Thymus (tissue), 11 donors: ENCODE results near the gene PHC2. TPM values are rescaled to one million over a fixed set of nuclear protein-coding genes. Genes with fewer than 3 reads are reported as not detected.

ENCODE experiments used
- DNase-seq, 9 donors: peaks; one replicate each; pipeline ENCODE4 v3.0.0-alpha.2; 2013; ENCODE audit warnings: low spot score in 9 of 9, low read depth in 6 of 9, missing footprints in 1 of 9
- H3K27ac ChIP-seq, 2 donors: one replicate each; pipeline ENCODE4 v1.5.1; 2013; ENCODE audit warnings: control low read depth in 1 of 2, low read depth in 1 of 2, low read length in 1 of 2, mild to moderate bottlenecking in 1 of 2, moderate library complexity in 1 of 2
- H3K27me3 ChIP-seq, 2 donors: one replicate each; pipeline ENCODE4 v1.5.1; 2013; ENCODE audit warnings: low read length in 1 of 2; ENCODE audit not compliant: control insufficient read depth in 2 of 2, insufficient read depth in 1 of 2
- H3K36me3 ChIP-seq, 2 donors: one replicate each; pipeline ENCODE4 v1.5.1; 2013; ENCODE audit warnings: low read length in 1 of 2, mild to moderate bottlenecking in 1 of 2, moderate library complexity in 1 of 2; ENCODE audit not compliant: control insufficient read depth in 2 of 2, insufficient read depth in 2 of 2
- H3K4me1 ChIP-seq, 2 donors: one replicate each; pipeline ENCODE4 v1.5.1; 2013; ENCODE audit warnings: low read length in 2 of 2; ENCODE audit not compliant: control insufficient read depth in 2 of 2, insufficient read depth in 2 of 2
- H3K4me3 ChIP-seq, 2 donors: one replicate each; pipeline ENCODE4 v1.5.1; 2013; ENCODE audit warnings: low read length in 2 of 2, control low read depth in 1 of 2, mild to moderate bottlenecking in 1 of 2
- H3K9me3 ChIP-seq, 2 donors: one replicate each; pipeline ENCODE4 v1.5.1; 2013; ENCODE audit warnings: low read length in 1 of 2, mild to moderate bottlenecking in 1 of 2; ENCODE audit not compliant: control insufficient read depth in 2 of 2, insufficient read depth in 1 of 2
- WGBS: extraction: QIAGEN DNeasy Blood & Tissue Kit; methylation state at CpG from one replicate; pipeline ENCODE4 v1.1.7; 2013; 5-methylcytosine and 5-hydroxymethylcytosine counted together
- polyA plus RNA-seq: library from polyadenylated mRNA; stranded (reverse); fragments of 200-250 nt; gene quantifications from one replicate; pipeline ENCODE4 v1.2.3, GENCODE V29; 2013
- total RNA-seq: library from RNA; stranded (reverse); fragments of 120-200 nt; gene quantifications from one replicate; pipeline ENCODE4 v1.2.4, GENCODE V29; 2013
- donor health status: healthy.

The PHC2 gene
- total and polyA plus RNA-seq, 2 donors, result 35.0 to 79.0 TPM

DNA sequence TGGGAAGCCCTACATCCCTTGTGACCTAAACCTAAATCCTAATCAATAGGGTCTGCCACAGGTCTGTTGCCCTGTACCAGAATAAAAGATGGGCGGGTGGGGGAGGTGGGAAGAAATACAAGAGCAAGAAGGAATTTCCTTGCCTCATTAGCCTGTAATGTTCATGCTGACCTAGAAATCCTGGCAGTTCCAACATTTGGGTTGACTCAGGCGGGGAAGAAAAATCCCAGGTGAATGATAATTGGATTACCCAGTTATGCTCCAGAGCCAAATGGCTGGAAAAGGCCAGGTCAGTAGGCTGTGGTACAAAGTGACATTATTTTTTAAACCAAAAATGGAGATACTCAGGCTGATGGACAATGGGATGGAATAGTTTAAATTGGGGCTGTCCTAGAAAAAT, 82.7 kb downstream of the PHC2 start:
- peaks cover 3 to 4% of the 10 kb centered on the region in 2 donors for H3K36me3 ChIP-seq
- H3K9me3 ChIP-seq, result no peaks in the 10 kb centered on the region
- H3K4me3 ChIP-seq, result peak overlapping the region; percentile 65 to 88
- H3K4me1 ChIP-seq, result peaks cover 28 to 30% of the 10 kb centered on the region in 2 donors
- WGBS, result 94% methylated on average over 2 of the region's 2 CpGs
- H3K27me3 ChIP-seq, result no peaks in the 10 kb centered on the region
- no peak for DNase-seq
- peak overlapping the region in 1 of 2 donors; percentile 71 for H3K27ac ChIP-seq

DNA sequence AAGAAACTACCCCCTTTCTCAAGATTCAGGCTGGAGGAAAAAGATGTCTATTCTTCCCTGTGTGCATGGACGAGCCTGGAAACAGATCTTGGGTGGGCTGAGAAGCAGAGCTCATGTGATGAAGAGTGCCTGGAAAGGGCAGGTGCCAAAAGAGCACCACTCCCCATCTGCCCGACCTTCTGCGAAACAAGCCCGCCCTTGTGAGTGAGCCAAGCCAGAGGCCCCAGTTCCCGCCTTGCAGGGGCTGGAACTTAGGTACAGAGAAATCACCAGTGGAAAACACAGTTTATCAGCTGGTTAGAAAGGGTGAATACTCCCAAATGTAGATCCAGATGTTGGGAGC, 83.3 kb downstream of the PHC2 start:
- peak overlapping the region in 1 of 2 donors; percentile 88 for H3K4me3 ChIP-seq
- no peaks in the 10 kb centered on the region for H3K9me3 ChIP-seq
- peaks cover 7 to 8% of the 10 kb centered on the region in 2 donors for H3K36me3 ChIP-seq
- WGBS, result 75% methylated on average over 5 of the region's 5 CpGs
- H3K27me3 ChIP-seq, result no peaks in the 10 kb centered on the region
- H3K27ac ChIP-seq, result peak overlapping the region in 1 of 2 donors; percentile 0
- peaks cover 30 to 34% of the 10 kb centered on the region in 2 donors for H3K4me1 ChIP-seq
- DNase-seq, result no peak

DNA sequence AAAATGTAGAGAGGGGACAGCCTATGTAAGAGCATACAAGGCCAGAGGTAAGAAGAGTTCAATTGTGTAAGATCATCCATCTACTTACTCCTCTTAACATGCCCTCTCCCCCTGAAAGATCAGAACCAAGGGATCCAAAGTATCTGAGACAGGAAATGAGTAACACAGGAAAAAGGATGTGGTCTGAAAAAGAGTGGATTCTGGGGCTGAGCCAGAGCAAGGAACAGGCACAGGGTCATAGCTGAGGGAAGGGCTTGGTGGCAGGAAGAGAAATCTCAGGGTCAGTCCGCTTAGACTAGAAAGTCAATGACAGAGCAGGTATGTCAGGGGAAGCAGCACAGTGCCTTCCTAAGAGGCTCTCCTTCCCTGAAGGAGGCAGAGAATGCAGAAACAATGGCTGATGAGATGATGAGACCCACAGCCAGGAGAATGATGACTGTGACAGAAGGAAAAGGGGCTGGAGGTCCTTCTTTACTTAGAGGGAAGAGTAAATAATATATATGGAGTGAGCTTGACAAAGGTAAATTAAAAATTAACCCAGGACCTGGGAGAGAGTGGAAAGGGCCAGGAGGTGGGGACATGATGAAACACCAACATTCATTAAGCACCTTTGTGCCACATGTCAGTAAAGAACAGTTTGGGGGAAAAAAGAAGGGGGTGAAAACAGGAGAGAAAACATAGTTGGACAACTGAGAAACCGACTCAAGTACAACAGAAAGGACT, 83.8 kb downstream of the PHC2 start:
- Histone ChIP-seq H3K27me3 (no peaks in the 10 kb centered on the region), H3K4me3 (no peak overlapping the region), H3K36me3 (peaks cover 11 to 13% of the 10 kb centered on the region in 2 donors), H3K4me1 (peaks cover 33 to 39% of the 10 kb centered on the region in 2 donors), H3K27ac (peak overlapping the region; percentile 27 to 66), H3K9me3 (no peaks in the 10 kb centered on the region)
- 73% methylated on average over 2 of the region's 2 CpGs for WGBS
- DNase-seq, result peak in 1 of 9 donors; percentile 31

DNA sequence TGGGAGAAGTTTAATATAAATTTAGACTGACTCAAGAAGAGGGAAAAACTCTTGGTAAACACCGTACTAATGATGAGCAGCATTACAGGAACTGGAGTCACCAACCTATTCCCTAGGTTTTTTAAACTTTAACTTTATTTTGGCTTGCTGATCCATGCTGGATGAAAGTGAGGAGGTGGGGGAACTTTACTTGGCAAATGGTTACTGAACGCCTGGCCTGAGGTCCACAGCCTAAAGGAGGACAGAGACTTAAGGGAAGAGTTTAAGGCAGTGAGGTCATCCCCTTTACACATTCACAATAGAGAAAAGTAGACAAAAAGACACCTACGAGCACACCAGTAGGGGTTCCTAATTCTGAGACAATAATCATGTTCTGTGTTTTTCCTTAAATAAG, 84.4 kb downstream of the PHC2 start:
- Histone ChIP-seq H3K27me3 (no peaks in the 10 kb centered on the region), H3K36me3 (peaks cover 11 to 16% of the 10 kb centered on the region in 2 donors), H3K4me3 (no peak overlapping the region), H3K9me3 (no peaks in the 10 kb centered on the region), H3K27ac (peak overlapping the region; percentile 27 to 74), H3K4me1 (peaks cover 33 to 43% of the 10 kb centered on the region in 2 donors)
- no peak for DNase-seq
- WGBS, result 93% methylated on average over 3 of the region's 3 CpGs

DNA sequence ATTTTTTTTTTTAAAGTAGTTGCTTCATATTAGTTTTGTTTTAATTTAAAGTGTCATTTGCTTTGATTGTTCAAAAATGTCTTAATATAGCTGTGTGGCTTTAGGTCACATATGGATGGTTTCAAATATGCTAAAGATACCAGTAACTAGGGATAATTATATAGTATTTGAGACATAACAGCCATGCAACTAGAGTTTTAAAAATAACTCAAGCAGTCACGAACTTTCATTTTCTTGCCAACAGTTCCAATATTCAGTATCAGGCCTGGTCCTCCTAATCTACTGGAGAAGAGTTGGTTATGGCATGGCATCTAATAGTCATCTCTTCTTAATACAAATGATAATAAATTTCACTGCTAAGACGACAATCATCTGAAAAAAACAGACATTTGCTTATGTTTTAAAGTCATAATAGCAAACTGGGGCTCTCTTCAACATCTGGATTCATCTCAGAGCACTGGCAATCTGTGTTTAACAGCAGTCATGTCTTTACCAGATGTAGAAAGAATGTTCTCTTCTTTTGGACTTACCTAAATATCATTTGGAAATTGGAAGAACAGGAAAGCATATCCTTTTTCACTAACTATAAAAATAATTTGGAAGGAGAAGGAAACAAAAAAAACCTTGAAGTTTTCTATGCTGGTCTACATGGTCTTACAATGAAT, 85.9 kb downstream of the PHC2 start:
- WGBS, result 97% methylated on average over 2 of the region's 2 CpGs
- DNase-seq, result no peak
- H3K36me3 ChIP-seq, result peaks cover 17 to 19% of the 10 kb centered on the region in 2 donors
- no peak overlapping the region for H3K27ac ChIP-seq
- H3K27me3 ChIP-seq, result no peaks in the 10 kb centered on the region
- peaks cover 30 to 35% of the 10 kb centered on the region in 2 donors for H3K4me1 ChIP-seq
- H3K9me3 ChIP-seq, result no peaks in the 10 kb centered on the region
- H3K4me3 ChIP-seq, result no peak overlapping the region

DNA sequence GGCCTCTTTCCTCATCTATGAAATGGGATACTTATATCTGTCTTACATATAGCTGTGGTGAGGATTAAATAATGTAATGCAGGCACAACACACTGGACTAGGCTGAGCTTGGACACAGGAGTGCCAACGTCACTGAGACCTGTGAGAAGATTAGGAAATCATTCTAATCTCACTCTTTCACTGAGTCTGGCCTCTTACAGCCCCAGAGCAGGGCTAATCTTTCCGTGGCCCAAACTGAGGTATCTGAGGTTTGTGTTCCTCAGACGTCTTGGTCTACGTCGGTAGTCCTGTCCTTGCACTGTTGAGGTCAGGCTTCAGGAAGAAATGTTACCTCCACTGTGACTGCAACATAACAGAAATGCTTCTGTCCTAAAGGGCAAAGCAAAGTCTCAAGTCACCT, 87.4 kb downstream of the PHC2 start:
- no peak for DNase-seq
- H3K4me3 ChIP-seq, result no peak overlapping the region
- H3K27me3 ChIP-seq, result no peaks in the 10 kb centered on the region
- peak overlapping the region; percentile 11 to 21 for H3K27ac ChIP-seq
- no peaks in the 10 kb centered on the region for H3K9me3 ChIP-seq
- peaks cover 19 to 20% of the 10 kb centered on the region in 2 donors for H3K36me3 ChIP-seq
- peaks cover 29 to 42% of the 10 kb centered on the region in 2 donors for H3K4me1 ChIP-seq
- WGBS, result 90% methylated on average over 5 of the region's 5 CpGs

DNA sequence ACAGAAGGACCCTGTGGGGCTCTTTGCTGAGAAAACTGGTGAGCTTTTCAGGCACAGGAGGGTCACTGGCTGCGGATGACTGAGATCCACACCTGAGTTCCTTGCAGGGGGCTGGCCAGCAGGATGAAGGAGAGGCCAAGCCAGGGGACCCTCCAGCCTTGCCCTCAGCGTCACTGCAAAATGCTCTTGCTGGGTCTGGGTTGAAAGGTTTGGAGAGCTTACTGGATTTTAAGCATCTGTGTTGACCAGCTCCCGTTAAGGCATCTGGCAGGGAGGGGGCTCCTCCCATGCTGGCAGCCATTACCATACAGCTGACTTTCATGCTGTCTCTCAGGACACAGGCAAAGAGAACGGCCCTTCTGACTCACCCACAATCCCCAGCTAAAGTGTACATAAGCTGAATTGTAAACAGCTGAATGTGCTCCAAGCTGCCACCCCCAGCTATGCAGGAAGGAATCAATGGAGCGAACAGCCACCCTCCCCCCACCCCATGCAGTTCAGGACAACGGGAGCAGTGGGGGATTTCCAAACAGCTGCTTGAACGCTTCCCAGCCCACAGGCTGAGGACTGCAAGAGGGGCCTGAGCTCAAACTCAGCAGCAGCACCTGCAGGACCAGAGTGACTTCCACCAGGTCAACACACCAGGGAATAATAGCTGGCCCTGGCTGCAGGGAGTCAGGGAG, 88.7 kb downstream of the PHC2 start:
- Histone ChIP-seq H3K27ac (peak overlapping the region; percentile 34 to 53), H3K27me3 (no peaks in the 10 kb centered on the region), H3K36me3 (peaks cover 19 to 20% of the 10 kb centered on the region in 2 donors), H3K9me3 (no peaks in the 10 kb centered on the region), H3K4me1 (peaks cover 18 to 36% of the 10 kb centered on the region in 2 donors), H3K4me3 (no peak overlapping the region)
- WGBS, result 94% methylated on average over 7 of the region's 7 CpGs
- DNase-seq, result no peak

DNA sequence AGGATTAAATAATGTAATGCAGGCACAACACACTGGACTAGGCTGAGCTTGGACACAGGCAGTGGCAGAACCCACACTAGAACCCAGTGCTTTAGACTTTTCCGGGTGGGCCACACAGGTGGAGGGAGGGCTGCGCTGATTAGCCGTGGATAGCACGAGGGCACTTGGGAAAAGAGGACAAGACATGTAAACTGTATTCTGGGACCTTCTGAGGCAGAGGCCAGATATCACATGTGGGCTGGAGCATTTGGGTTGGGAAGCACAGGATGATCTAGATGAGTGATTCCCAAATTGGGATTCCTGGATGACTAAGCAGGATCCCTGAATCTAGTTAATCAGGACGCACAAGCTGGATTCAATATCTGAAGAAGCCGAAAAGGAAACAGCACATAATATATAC, 89.7 kb downstream of the PHC2 start:
- WGBS, result 96% methylated on average over 6 of the region's 6 CpGs
- Histone ChIP-seq H3K9me3 (no peaks in the 10 kb centered on the region), H3K4me1 (peaks cover 10 to 33% of the 10 kb centered on the region in 2 donors), H3K4me3 (no peak overlapping the region), H3K36me3 (peaks cover 19 to 20% of the 10 kb centered on the region in 2 donors), H3K27me3 (no peaks in the 10 kb centered on the region), H3K27ac (peak overlapping the region in 1 of 2 donors; percentile 15)
- DNase-seq, result no peak

DNA sequence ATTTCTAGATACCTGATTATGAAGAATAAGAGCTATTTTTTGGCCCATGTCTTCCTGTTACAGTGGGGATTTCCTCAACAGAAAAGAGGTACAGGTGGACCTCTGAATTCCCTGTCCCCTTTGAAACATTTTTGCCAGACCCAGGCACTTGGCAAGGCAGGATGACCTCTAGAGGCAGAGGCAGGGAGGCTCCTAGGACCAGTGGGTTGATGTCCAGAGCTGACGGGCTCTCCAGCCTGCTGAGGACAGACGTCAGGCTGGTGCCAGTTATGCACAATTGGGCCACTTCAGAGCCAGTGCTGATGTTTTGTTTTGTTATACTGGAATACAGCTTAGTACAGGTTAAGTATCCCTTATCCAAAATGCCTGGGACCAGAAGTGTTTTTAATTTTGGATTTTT, 91.5 kb downstream of the PHC2 start:
- H3K27me3 ChIP-seq, result no peaks in the 10 kb centered on the region
- H3K36me3 ChIP-seq, result peaks cover 19 to 24% of the 10 kb centered on the region in 2 donors
- no peak for DNase-seq
- no peaks in the 10 kb centered on the region for H3K9me3 ChIP-seq
- peak overlapping the region in 1 of 2 donors; percentile 68 for H3K27ac ChIP-seq
- H3K4me1 ChIP-seq, result peaks cover 10 to 40% of the 10 kb centered on the region in 2 donors
- 96% methylated on average over 2 of the region's 2 CpGs for WGBS
- no peak overlapping the region for H3K4me3 ChIP-seq
